Measurements from ENCODE around the gene WIPF2.

- TF ChIP-seq ZNF157 (tag by site-specific recombination; IDR thresholded peaks at IDR 0.05): no peak
- TF ChIP-seq CTCF (tag by site-specific recombination; IDR thresholded peaks at IDR 0.05): no peak
- TF ChIP-seq ZNF211 (tag by site-specific recombination; IDR thresholded peaks at IDR 0.05; ENCODE audit: low read depth): no peak
Observed at GRCh38 chr17:40328386-40328766, 109.3 kb downstream of the WIPF2 start.
